ENCODE measurements around the gene ENHO.

DNA sequence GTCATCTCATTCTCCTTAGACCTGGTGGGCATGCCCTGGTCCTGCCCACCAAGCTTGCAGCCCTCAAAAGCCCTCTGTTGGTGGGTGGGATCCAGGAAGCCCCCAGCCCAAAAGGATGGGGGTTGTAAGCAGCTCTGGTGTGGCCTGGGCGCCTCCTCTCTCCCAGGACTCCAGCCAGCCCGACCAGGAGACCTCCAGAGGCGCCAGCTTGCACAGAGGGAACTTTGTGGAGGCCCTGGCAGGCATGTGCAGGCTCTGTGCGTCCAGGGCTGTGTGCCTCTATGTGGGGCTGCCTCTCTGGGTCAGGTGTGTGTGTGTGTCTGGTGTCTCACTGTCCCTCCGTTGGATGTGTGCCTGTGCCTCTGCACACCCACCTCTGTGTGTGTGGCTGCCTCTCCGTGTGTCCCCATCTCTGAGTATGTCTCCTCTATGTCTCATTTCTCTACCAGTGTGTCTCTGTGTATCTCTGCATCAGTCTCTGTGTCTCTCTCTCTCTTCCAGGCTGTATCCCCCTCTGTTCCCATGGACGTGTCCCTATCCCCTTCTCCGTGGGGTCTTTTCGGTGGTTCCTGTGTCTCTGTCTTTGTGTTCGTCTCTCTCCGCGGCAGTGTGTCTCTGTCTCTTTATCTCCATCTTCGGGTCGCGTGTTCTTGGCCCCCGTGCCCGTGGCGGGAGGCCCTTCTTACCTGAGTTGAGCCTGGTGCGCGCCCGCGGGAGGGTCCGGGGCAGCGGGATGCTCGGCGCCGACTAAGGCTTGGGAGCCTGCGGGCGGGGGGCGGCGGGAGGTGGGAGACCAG lies 501 bp downstream of the ENHO start:
- TF ChIP-seq, protein P1, sequence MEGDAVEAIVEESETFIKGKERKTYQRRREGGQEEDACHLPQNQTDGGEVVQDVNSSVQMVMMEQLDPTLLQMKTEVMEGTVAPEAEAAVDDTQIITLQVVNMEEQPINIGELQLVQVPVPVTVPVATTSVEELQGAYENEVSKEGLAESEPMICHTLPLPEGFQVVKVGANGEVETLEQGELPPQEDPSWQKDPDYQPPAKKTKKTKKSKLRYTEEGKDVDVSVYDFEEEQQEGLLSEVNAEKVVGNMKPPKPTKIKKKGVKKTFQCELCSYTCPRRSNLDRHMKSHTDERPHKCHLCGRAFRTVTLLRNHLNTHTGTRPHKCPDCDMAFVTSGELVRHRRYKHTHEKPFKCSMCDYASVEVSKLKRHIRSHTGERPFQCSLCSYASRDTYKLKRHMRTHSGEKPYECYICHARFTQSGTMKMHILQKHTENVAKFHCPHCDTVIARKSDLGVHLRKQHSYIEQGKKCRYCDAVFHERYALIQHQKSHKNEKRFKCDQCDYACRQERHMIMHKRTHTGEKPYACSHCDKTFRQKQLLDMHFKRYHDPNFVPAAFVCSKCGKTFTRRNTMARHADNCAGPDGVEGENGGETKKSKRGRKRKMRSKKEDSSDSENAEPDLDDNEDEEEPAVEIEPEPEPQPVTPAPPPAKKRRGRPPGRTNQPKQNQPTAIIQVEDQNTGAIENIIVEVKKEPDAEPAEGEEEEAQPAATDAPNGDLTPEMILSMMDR (IDR thresholded peaks at IDR 0.05), result no peak
- no peak for TF ChIP-seq EZH2 (IDR thresholded peaks at IDR 0.05; ENCODE audit: borderline replicate concordance, insufficient read depth, low read depth, low read length, poor library complexity, severe bottlenecking)

Measured in B cell (primary cell).